Panc1 (cell line): ENCODE data around the gene TCF20.

Source experiments
- CTCF ChIP-seq: fragments of 450-650 bp; IDR thresholded peaks from 2 replicates; pipeline ENCODE4 v1.5.1; 2017; ENCODE audit warnings: mild to moderate bottlenecking
- POLR2AphosphoS5 ChIP-seq: IDR thresholded peaks from 2 replicates; pipeline ENCODE4 v1.6.1; 2012; ENCODE audit warnings: mild to moderate bottlenecking, low read depth, low read length, moderate library complexity
- SIN3A ChIP-seq: IDR thresholded peaks from 2 replicates; pipeline ENCODE4 v1.6.1; 2012; ENCODE audit warnings: low read depth, mild to moderate bottlenecking, low read length, moderate library complexity, borderline replicate concordance; ENCODE audit not compliant: insufficient read depth

- no peak for TF ChIP-seq SIN3A
- TF ChIP-seq CTCF = no peak
- TF ChIP-seq POLR2AphosphoS5 = no peak
Observed at GRCh38 chr22:42233879-42234278, 36.6 kb downstream of the TCF20 start.
